Measurements from ENCODE around the gene METTL9. TPM values are rescaled to one million over a fixed set of nuclear protein-coding genes. Genes with fewer than 3 reads are reported as not detected.
"Not testable (repeated sequence)": the region's sequence is repeated elsewhere in the genome, so short reads cannot be mapped to it uniquely, and the experiment has no call there.

METTL9 gene
- total and polyA plus RNA-seq, 4 donors, result 9.3 to 57.3 (median 17.2) TPM

DNA sequence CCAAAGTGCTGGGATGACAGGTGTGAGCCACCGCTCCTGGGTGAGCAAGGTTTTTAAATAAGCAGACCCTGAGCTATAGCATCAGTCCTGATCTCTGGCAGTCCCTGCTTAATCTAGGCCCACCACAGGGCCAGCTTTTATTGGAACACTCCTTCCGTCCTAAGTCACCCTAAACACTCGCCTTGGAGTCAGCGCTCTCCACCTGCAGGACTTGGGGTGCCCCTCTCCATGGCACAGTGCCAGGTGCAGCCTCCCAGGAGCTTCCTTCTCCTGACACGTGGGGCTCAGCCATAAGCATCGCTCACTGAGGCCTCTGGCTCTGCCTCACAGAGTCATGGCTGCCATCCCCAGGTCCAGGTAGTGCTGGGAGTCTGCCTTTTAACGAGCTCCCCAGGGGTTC, 48.3 kb upstream of the METTL9 start:
- not testable (repeated sequence) for H3K9ac ChIP-seq (ENCODE audit: low read depth in 1 of 2, low read length in 2 of 2); H3K9me3 ChIP-seq (ENCODE audit: control insufficient read depth in 4 of 4, low read length in 3 of 4); H3K4me1 ChIP-seq (ENCODE audit: control insufficient read depth in 4 of 4, insufficient read depth in 4 of 4, low read length in 3 of 4); H3K27me3 ChIP-seq (ENCODE audit: control insufficient read depth in 4 of 4, insufficient read depth in 4 of 4, low read length in 3 of 4); H3K4me3 ChIP-seq (ENCODE audit: low read depth in 1 of 3, low read length in 3 of 3); H3K36me3 ChIP-seq (ENCODE audit: control insufficient read depth in 4 of 4, insufficient read depth in 3 of 4, low read depth in 1 of 4, low read length in 3 of 4); DNase-seq (ENCODE audit: low spot score); H3K27ac ChIP-seq (ENCODE audit: low read depth in 1 of 2, low read length in 2 of 2)
- 95% methylated on average over 5 of the region's 7 CpGs for WGBS

DNA sequence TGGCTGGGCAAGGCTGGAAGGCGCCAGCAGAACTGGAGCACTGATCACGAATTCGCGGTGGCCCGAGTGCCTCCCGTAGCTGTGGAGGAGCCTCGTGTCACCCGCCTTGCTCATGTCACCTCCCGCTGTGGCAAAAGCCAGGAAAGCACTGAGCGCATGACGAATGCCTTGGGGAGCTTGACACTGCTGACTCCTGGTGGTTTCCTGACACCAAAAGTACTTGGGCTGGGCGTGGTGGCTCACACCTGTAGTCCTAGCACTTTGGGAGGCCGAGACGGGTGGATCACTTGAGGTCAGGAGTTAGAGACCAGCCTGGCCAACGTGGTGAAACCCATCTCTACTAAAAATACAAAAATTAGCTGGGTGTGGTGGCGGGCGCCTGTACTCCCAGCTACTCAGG, 47.8 kb upstream of the METTL9 start:
- H3K4me3 ChIP-seq (ENCODE audit: low read depth in 1 of 3, low read length in 3 of 3); H3K9ac ChIP-seq (ENCODE audit: low read depth in 1 of 2, low read length in 2 of 2); H3K27me3 ChIP-seq (ENCODE audit: control insufficient read depth in 4 of 4, insufficient read depth in 4 of 4, low read length in 3 of 4); H3K36me3 ChIP-seq (ENCODE audit: control insufficient read depth in 4 of 4, insufficient read depth in 3 of 4, low read depth in 1 of 4, low read length in 3 of 4); H3K27ac ChIP-seq (ENCODE audit: low read depth in 1 of 2, low read length in 2 of 2); H3K9me3 ChIP-seq (ENCODE audit: control insufficient read depth in 4 of 4, low read length in 3 of 4); DNase-seq (ENCODE audit: low spot score); H3K4me1 ChIP-seq (ENCODE audit: control insufficient read depth in 4 of 4, insufficient read depth in 4 of 4, low read length in 3 of 4): not testable (repeated sequence)
- 91% methylated on average over 16 of the region's 17 CpGs for WGBS

DNA sequence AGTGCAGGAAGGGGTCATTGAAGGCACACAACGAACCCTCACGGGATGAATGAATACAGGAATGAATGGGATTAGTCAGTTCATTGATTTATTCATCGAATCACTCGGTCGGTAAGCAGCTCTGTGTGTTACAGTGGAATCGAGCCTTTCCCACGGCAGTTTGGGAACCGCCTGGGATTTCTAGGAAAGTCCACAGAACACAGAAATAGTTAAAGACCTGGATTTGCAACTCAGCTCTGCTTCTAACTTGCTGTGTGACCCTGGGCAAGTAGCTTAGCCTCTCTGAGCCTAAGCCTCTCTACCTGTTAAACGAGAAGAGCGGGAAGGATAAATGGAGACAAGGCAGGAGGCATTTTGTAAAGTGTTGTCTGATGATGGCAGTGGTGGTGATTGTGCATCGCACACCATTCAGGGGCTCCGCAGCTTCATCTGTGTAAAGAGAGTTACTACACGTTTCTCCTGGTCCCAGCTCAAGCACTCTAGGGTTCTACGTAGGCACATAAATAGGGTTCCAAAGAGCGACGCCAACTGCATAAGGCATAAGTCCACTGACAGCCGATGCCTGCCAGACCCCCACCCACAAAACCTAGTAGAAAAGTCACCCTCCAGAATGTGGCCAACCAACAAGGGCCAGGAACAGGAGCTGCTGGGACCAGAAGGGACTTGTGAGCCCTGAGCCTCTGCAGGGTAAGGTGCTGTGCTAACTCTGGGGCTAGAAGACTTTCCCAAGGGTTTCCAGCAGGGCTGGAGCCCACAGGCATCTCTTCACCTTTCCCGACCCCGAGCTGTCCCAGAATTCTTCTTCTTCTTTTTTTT, 45.7 kb upstream of the METTL9 start:
- not testable (repeated sequence) for DNase-seq (ENCODE audit: low spot score); H3K4me1 ChIP-seq (ENCODE audit: control insufficient read depth in 4 of 4, insufficient read depth in 4 of 4, low read length in 3 of 4); H3K9ac ChIP-seq (ENCODE audit: low read depth in 1 of 2, low read length in 2 of 2); H3K36me3 ChIP-seq (ENCODE audit: control insufficient read depth in 4 of 4, insufficient read depth in 3 of 4, low read depth in 1 of 4, low read length in 3 of 4); H3K9me3 ChIP-seq (ENCODE audit: control insufficient read depth in 4 of 4, low read length in 3 of 4); H3K27ac ChIP-seq (ENCODE audit: low read depth in 1 of 2, low read length in 2 of 2); H3K27me3 ChIP-seq (ENCODE audit: control insufficient read depth in 4 of 4, insufficient read depth in 4 of 4, low read length in 3 of 4); H3K4me3 ChIP-seq (ENCODE audit: low read depth in 1 of 3, low read length in 3 of 3)
- WGBS, result 85% methylated on average over 19 of the region's 19 CpGs

DNA sequence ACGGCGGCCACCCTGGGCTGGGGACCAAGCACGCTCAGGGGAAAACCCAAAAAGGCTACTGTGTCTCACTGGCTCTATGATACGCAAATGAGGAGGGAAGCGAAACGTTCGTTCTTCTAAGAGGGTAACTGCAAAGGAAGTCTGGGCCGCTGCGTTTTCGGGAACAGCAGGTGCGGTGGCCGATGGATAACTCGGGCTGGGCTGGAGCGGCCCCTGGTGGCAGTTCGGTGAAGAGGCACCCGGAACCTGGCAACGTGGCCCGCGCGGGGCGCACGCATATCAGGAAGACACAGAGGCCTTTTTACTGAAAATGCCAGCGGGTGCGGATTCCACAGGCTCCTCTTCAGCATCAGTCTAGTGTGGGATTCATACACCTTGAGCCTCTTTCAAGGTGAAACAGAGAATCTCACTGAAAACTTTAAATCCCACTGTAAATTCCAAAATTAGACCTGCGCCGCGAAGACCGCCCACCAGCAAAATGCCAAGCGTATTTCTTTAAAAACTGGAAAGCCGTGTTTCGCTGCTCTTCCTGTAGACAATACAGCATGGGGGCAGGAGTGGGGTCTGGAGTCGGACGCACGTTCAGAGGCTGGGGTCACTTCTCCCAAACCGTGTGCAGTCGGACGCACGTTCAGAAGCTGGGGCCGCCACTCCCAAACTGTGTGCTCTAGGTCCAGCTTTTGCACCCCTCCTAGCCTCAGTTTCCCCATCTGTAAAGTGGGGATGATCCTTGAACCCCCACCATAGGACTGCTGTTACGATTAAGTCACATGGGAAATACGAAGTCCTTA, 44.4 kb upstream of the METTL9 start:
- Histone ChIP-seq H3K4me1 (ENCODE audit: control insufficient read depth in 4 of 4, insufficient read depth in 4 of 4, low read length in 3 of 4) (peaks cover 0 to 7% (median 4%) of the 10 kb centered on the region in 4 donors), H3K36me3 (ENCODE audit: control insufficient read depth in 4 of 4, insufficient read depth in 3 of 4, low read depth in 1 of 4, low read length in 3 of 4) (no peaks in the 10 kb centered on the region), H3K27ac (ENCODE audit: low read depth in 1 of 2, low read length in 2 of 2) (no peak overlapping the region), H3K27me3 (ENCODE audit: control insufficient read depth in 4 of 4, insufficient read depth in 4 of 4, low read length in 3 of 4) (peaks cover 0 to 4% (median under 1%) of the 10 kb centered on the region in 4 donors), H3K4me3 (ENCODE audit: low read depth in 1 of 3, low read length in 3 of 3) (no peak overlapping the region), H3K9me3 (ENCODE audit: control insufficient read depth in 4 of 4, low read length in 3 of 4) (no peaks in the 10 kb centered on the region), H3K9ac (ENCODE audit: low read depth in 1 of 2, low read length in 2 of 2) (peak overlapping the region; percentile 7 to 51)
- DNase-seq (ENCODE audit: low spot score), result peak; percentile 97
- WGBS, result 36% methylated on average over 41 of the region's 41 CpGs
- TF ChIP-seq, protein P1, sequence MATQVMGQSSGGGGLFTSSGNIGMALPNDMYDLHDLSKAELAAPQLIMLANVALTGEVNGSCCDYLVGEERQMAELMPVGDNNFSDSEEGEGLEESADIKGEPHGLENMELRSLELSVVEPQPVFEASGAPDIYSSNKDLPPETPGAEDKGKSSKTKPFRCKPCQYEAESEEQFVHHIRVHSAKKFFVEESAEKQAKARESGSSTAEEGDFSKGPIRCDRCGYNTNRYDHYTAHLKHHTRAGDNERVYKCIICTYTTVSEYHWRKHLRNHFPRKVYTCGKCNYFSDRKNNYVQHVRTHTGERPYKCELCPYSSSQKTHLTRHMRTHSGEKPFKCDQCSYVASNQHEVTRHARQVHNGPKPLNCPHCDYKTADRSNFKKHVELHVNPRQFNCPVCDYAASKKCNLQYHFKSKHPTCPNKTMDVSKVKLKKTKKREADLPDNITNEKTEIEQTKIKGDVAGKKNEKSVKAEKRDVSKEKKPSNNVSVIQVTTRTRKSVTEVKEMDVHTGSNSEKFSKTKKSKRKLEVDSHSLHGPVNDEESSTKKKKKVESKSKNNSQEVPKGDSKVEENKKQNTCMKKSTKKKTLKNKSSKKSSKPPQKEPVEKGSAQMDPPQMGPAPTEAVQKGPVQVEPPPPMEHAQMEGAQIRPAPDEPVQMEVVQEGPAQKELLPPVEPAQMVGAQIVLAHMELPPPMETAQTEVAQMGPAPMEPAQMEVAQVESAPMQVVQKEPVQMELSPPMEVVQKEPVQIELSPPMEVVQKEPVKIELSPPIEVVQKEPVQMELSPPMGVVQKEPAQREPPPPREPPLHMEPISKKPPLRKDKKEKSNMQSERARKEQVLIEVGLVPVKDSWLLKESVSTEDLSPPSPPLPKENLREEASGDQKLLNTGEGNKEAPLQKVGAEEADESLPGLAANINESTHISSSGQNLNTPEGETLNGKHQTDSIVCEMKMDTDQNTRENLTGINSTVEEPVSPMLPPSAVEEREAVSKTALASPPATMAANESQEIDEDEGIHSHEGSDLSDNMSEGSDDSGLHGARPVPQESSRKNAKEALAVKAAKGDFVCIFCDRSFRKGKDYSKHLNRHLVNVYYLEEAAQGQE (IDR thresholded peaks at IDR 0.05), result no peak
- TF ChIP-seq, protein P2, sequence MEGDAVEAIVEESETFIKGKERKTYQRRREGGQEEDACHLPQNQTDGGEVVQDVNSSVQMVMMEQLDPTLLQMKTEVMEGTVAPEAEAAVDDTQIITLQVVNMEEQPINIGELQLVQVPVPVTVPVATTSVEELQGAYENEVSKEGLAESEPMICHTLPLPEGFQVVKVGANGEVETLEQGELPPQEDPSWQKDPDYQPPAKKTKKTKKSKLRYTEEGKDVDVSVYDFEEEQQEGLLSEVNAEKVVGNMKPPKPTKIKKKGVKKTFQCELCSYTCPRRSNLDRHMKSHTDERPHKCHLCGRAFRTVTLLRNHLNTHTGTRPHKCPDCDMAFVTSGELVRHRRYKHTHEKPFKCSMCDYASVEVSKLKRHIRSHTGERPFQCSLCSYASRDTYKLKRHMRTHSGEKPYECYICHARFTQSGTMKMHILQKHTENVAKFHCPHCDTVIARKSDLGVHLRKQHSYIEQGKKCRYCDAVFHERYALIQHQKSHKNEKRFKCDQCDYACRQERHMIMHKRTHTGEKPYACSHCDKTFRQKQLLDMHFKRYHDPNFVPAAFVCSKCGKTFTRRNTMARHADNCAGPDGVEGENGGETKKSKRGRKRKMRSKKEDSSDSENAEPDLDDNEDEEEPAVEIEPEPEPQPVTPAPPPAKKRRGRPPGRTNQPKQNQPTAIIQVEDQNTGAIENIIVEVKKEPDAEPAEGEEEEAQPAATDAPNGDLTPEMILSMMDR (IDR thresholded peaks at IDR 0.05; ENCODE audit: low read depth, low read length, missing input control), result peak; percentile 98
- TF ChIP-seq YY1 (IDR thresholded peaks at IDR 0.05) (no peak), HNF4G (IDR thresholded peaks at IDR 0.05) (no peak), HNF4A (conservative IDR thresholded peaks at IDR 0.05) (no peak), RXRA (IDR thresholded peaks at IDR 0.05) (no peak), RAD21 (IDR thresholded peaks at IDR 0.05) (peak; percentile 99), FOXA2 (IDR thresholded peaks at IDR 0.05) (no peak), EGR1 (IDR thresholded peaks at IDR 0.05; ENCODE audit: low read depth in 2 of 2) (no peak), FOXA1 (IDR thresholded peaks at IDR 0.05) (no peak), NR2F2 (IDR thresholded peaks at IDR 0.05) (no peak)
- TF ChIP-seq, protein P3, sequence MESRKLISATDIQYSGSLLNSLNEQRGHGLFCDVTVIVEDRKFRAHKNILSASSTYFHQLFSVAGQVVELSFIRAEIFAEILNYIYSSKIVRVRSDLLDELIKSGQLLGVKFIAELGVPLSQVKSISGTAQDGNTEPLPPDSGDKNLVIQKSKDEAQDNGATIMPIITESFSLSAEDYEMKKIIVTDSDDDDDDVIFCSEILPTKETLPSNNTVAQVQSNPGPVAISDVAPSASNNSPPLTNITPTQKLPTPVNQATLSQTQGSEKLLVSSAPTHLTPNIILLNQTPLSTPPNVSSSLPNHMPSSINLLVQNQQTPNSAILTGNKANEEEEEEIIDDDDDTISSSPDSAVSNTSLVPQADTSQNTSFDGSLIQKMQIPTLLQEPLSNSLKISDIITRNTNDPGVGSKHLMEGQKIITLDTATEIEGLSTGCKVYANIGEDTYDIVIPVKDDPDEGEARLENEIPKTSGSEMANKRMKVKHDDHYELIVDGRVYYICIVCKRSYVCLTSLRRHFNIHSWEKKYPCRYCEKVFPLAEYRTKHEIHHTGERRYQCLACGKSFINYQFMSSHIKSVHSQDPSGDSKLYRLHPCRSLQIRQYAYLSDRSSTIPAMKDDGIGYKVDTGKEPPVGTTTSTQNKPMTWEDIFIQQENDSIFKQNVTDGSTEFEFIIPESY (IDR thresholded peaks at IDR 0.05), result no peak
- TF ChIP-seq, protein P4, sequence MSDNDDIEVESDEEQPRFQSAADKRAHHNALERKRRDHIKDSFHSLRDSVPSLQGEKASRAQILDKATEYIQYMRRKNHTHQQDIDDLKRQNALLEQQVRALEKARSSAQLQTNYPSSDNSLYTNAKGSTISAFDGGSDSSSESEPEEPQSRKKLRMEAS (IDR thresholded peaks at IDR 0.05), result no peak
- TF ChIP-seq, protein P5, sequence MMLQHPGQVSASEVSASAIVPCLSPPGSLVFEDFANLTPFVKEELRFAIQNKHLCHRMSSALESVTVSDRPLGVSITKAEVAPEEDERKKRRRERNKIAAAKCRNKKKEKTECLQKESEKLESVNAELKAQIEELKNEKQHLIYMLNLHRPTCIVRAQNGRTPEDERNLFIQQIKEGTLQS (IDR thresholded peaks at IDR 0.05), result no peak
